Lower lobe of right lung (tissue), 2 donors: ENCODE results near the gene CIDEC. TPM values are rescaled to one million over a fixed set of nuclear protein-coding genes. Genes with fewer than 3 reads are reported as not detected.

Experiments used
- ATAC-seq, 2 donors: fragments of 200-7000 bp; cut with Tn5 transposase; one replicate each; pipeline ENCODE4 v1.9.1; 2020 to 2022; ENCODE audit warnings: mild to moderate bottlenecking in 2 of 2, moderate library complexity in 2 of 2
- DNase-seq: peaks from one replicate; pipeline ENCODE4 v3.0.0-alpha.2; 2020
- H3K27ac ChIP-seq: fragments of 200-600 bp; one replicate; pipeline ENCODE4 v1.8.0; 2022
- H3K27me3 ChIP-seq: fragments of 200-600 bp; one replicate; pipeline ENCODE4 v1.8.0; 2022; ENCODE audit warnings: low read depth
- H3K36me3 ChIP-seq: fragments of 200-600 bp; one replicate; pipeline ENCODE4 v1.8.0; 2022; ENCODE audit warnings: mild to moderate bottlenecking
- H3K4me1 ChIP-seq: fragments of 200-600 bp; one replicate; pipeline ENCODE4 v1.8.0; 2022
- H3K4me3 ChIP-seq: fragments of 200-600 bp; one replicate; pipeline ENCODE4 v1.8.0; 2022; ENCODE audit warnings: mild to moderate bottlenecking
- H3K9me3 ChIP-seq: fragments of 200-600 bp; one replicate; pipeline ENCODE4 v1.8.0; 2022
- intact Hi-C: fragments of 100-400 bp; cut with DNase I; formaldehyde crosslinking; loops from one replicate; pipeline ENCODE4 v1.11.0; 2022
- total RNA-seq: library from RNA; stranded (reverse); fragmentation: NEBNext Ultra II Directional; extraction: Animal tissue kit (Norgen Biotek cat#: 25700); gene quantifications from one replicate; pipeline ENCODE4 v1.2.1, GENCODE V29; 2021
- TF ChIP-seq, protein P1 (sequence below): fragments of 200-600 bp; IDR thresholded peaks from one replicate; pipeline ENCODE4 v1.8.0; 2022; ENCODE audit warnings: antibody characterized with exemption, mild to moderate bottlenecking
- donor health status: DM: no; HTN: yes; CAD: no; lungs with severe emphysema.

CIDEC gene
- total RNA-seq, 1 donor from 2014 or later: not detected

DNA sequence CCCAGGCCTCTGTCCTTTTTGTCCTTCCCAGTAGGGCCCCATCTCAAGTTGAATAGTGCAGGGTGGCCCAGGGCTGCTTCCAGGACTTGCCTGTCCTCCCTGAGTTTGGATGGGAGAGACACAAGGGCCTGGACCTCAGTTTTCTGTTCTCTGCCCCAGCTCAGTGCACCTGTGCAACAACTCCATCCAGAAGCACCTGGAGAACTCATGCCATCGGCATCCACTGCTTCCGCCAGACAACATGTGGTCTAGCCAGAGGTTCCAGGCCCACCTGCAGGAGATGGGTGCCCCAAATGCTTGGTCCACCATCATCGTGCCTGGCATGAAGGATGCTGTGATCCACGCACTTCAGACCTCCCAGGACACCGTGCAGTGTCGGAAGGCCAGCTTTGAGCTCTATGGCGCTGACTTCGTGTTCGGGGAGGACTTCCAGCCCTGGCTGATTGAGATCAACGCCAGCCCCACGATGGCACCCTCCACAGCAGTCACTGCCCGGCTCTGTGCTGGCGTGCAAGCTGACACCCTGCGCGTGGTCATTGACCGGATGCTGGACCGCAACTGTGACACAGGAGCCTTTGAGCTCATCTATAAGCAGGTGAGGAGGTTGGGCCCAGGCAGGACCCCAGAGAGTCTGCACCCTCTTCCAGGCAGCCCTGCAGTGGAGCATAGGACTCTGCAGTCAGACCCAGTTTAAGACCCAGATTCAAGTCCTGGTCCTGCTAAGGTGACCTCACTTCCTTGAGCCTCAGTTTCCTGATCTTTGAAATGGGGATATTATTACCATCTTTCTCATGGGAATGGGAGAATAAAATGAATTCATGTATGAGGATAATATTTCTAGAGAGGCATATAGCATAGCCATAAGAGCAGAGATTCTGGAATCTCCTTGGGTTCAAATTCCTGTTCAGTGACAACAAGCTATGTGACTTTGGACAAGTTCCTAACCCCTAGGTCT is 51.0 kb downstream of the CIDEC start:
- peaks cover 45% of the 10 kb centered on the region for H3K36me3 ChIP-seq
- TF ChIP-seq, protein P1, sequence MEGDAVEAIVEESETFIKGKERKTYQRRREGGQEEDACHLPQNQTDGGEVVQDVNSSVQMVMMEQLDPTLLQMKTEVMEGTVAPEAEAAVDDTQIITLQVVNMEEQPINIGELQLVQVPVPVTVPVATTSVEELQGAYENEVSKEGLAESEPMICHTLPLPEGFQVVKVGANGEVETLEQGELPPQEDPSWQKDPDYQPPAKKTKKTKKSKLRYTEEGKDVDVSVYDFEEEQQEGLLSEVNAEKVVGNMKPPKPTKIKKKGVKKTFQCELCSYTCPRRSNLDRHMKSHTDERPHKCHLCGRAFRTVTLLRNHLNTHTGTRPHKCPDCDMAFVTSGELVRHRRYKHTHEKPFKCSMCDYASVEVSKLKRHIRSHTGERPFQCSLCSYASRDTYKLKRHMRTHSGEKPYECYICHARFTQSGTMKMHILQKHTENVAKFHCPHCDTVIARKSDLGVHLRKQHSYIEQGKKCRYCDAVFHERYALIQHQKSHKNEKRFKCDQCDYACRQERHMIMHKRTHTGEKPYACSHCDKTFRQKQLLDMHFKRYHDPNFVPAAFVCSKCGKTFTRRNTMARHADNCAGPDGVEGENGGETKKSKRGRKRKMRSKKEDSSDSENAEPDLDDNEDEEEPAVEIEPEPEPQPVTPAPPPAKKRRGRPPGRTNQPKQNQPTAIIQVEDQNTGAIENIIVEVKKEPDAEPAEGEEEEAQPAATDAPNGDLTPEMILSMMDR: no peak
- H3K9me3 ChIP-seq: no peaks in the 10 kb centered on the region
- no peaks in the 10 kb centered on the region for H3K27me3 ChIP-seq
- no peak overlapping the region for H3K27ac ChIP-seq
- no peak overlapping the region for H3K4me3 ChIP-seq
- intact Hi-C loops: no loop called here
- ATAC-seq (no peak), DNase-seq (peak; percentile 38)
- no peaks in the 10 kb centered on the region for H3K4me1 ChIP-seq

DNA sequence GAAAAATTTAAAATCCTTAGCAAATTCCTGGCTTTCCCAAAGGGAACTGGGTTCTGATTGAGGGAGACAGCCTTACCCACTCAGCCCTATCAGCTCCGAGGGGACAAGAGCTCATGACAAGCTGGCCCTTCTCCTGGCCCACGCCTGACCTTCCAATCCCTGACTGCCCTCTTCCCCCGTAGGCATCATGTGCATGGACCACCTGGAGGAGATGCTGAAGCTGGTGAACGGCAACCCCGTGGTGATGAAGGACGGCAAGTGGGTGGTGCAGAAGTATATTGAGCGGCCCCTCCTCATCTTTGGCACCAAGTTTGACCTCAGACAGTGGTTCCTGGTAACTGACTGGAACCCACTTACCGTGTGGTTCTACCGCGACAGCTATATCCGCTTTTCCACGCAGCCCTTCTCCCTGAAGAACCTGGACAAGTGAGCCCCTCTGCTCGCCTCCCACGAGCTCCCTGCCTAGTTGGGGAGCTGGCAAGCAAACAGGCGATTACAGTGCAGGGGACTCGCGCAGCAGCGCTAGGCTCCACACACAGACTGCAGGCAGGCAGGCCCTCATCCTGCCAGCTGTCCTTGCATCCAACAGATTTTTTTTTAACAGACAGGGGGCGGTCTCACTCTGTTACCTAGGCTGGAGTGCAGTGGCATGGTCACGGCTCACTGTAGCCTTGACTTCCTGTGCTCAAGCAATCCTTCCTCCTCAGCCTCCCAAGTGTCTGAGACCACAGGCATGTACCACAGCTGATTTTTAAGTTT is 53.1 kb downstream of the CIDEC start:
- Histone ChIP-seq H3K4me1 (no peaks in the 10 kb centered on the region), H3K36me3 (peaks cover 27% of the 10 kb centered on the region), H3K4me3 (no peak overlapping the region), H3K27ac (no peak overlapping the region), H3K27me3 (no peaks in the 10 kb centered on the region), H3K9me3 (no peaks in the 10 kb centered on the region)
- TF ChIP-seq, protein P1: peak; percentile 24
- intact Hi-C loops: no loop called here
- peak; percentile 37 for DNase-seq
- ATAC-seq: peak; percentile 32 to 51

DNA sequence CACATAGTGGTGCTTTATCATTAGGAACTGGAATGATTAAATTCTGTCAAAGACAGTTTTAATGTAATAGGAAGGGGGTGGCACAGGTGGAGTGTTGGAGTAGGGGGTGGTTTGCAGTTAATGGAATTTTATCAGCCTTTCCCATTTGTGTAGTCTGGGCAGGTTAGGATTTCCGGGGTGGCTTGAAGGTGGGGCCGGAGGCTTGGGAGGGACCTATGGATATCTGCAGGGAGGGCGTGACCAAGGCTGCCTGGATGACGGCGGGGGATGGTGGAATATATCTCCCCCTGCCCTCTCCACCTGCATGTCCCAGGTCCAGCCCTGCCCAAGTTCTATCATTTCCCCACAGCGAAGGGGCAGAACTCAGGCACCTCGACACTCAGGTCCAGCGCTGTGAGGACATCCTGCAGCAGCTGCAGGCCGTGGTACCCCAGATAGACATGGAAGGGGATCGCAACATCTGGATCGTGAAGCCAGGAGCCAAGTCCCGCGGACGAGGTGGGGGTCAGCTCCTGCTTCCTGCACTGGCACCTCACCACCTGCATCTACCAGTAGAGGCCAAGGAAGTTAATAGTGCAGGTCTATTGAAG is 54.5 kb downstream of the CIDEC start:
- DNase-seq: no peak
- peaks cover 14% of the 10 kb centered on the region for H3K36me3 ChIP-seq
- H3K4me3 ChIP-seq: no peak overlapping the region
- TF ChIP-seq, protein P1: no peak
- no peaks in the 10 kb centered on the region for H3K4me1 ChIP-seq
- peak in 1 of 2 donors; percentile 29 for ATAC-seq
- H3K27me3 ChIP-seq: no peaks in the 10 kb centered on the region
- no peak overlapping the region for H3K27ac ChIP-seq
- no peaks in the 10 kb centered on the region for H3K9me3 ChIP-seq
- intact Hi-C loops: no loop called here

DNA sequence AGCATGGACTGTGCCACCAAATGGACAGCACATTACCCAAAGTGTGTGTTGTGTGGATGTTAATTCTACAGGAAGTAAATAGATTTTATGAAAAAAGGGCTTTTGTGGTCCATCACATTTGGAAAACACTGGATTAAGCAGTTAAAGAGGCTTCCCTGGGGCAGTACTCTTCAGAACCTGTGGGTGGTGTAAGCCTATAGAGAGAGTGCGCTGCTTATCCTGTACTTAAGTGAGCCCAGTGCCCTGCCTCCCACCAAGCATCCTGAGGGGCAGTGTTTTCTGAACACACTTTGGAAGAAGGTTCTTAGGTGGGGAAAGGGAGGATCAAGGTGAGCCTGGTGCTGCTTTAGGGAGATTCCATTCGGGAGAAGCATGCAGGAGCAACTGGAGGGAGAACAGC is 59.1 kb downstream of the CIDEC start:
- intact Hi-C loops: no loop called here
- H3K27me3 ChIP-seq: no peaks in the 10 kb centered on the region
- no peak overlapping the region for H3K27ac ChIP-seq
- ATAC-seq: peak in 1 of 2 donors; percentile 34
- peaks cover 3% of the 10 kb centered on the region for H3K36me3 ChIP-seq
- H3K4me3 ChIP-seq: no peak overlapping the region
- TF ChIP-seq, protein P1: peak; percentile 12
- no peaks in the 10 kb centered on the region for H3K4me1 ChIP-seq
- no peaks in the 10 kb centered on the region for H3K9me3 ChIP-seq
- DNase-seq: no peak

DNA sequence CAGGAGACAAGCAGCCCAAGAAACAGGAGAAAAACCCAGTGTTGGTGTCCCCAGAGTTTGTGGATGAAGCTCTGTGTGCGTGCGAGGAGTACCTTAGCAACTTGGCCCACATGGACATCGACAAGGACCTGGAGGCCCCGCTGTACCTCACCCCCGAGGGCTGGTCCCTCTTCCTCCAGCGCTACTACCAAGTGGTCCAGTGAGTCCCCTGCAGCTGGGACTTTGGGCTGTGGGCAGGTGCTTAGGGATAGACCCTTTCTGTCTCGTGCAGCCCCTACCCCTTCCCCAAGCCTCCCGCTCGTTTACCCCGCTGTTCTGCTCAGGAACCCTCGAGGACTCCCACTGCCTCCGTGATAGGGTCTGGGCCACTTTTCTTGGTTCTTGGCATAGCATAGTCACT is 59.5 kb downstream of the CIDEC start:
- peak; percentile 18 for DNase-seq
- H3K27ac ChIP-seq: no peak overlapping the region
- intact Hi-C loops: no loop called here
- TF ChIP-seq, protein P1: no peak
- H3K27me3 ChIP-seq: no peaks in the 10 kb centered on the region
- peak in 1 of 2 donors; percentile 25 for ATAC-seq
- peaks cover 3% of the 10 kb centered on the region for H3K36me3 ChIP-seq
- no peak overlapping the region for H3K4me3 ChIP-seq
- no peaks in the 10 kb centered on the region for H3K9me3 ChIP-seq
- H3K4me1 ChIP-seq: no peaks in the 10 kb centered on the region
